GM12873 (cell line): ENCODE measurements around the gene SRD5A1.

Experiments
- TF ChIP-seq, protein P1 (sequence below): IDR thresholded peaks from 2 replicates; pipeline ENCODE4 v1.5.1; 2012; ENCODE audit warnings: low read depth, mild to moderate bottlenecking, moderate library complexity, low read length, control low read depth; ENCODE audit not compliant: insufficient read depth; ENCODE audit errors: missing control alignments

The SRD5A1 gene

GRCh38 chr5:6597557-6597956 is 35.7 kb upstream of the SRD5A1 start:
- TF ChIP-seq, protein P1, sequence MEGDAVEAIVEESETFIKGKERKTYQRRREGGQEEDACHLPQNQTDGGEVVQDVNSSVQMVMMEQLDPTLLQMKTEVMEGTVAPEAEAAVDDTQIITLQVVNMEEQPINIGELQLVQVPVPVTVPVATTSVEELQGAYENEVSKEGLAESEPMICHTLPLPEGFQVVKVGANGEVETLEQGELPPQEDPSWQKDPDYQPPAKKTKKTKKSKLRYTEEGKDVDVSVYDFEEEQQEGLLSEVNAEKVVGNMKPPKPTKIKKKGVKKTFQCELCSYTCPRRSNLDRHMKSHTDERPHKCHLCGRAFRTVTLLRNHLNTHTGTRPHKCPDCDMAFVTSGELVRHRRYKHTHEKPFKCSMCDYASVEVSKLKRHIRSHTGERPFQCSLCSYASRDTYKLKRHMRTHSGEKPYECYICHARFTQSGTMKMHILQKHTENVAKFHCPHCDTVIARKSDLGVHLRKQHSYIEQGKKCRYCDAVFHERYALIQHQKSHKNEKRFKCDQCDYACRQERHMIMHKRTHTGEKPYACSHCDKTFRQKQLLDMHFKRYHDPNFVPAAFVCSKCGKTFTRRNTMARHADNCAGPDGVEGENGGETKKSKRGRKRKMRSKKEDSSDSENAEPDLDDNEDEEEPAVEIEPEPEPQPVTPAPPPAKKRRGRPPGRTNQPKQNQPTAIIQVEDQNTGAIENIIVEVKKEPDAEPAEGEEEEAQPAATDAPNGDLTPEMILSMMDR = no peak

GRCh38 chr5:6598351-6598900 is 34.8 kb upstream of the SRD5A1 start:
- TF ChIP-seq, protein P1 = no peak

DNA sequence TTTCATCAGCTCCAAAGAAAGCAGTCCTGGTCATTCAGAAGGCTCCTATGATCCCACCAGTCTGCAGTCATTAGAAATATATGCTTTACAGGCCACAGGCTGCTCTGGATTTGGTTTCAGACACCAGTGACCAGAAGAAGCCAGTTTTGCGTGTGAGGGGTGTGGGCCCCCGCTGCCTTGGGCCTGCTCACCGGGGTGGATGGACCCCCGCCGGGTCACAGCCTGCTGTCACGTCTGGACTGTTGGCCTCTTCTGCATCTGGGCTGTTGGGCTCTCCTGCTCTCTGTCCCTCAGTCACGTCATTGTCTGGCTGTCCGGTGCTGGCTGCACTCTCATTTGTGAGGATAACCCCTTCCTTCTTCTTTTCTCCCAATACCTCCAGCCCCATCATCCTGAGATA is 33.5 kb upstream of the SRD5A1 start:
- TF ChIP-seq, protein P1 = no peak

- TF ChIP-seq, protein P1 = no peak
These were observed 32.0 kb upstream of the SRD5A1 start for GRCh38 chr5:6601271-6601670.

DNA sequence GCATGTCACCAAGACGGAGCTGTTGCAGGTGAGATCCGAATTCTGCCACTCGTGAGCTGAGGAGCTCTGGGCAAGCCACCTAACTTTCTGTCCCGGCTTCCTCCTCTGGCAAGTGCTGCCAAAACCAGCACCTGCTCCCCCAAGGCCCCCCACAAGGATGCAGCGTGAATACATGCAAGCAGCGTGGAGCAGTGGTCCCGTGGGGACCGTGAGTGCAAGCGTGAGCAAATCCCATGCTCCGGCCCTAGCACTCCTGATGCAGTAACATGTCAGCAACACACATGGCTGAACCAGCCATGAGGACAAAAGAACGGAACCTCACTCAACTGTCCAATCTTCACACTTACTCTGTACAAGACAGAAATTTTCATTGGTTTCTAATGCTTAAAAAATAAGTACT is 31.4 kb upstream of the SRD5A1 start:
- TF ChIP-seq, protein P1 = no peak

DNA sequence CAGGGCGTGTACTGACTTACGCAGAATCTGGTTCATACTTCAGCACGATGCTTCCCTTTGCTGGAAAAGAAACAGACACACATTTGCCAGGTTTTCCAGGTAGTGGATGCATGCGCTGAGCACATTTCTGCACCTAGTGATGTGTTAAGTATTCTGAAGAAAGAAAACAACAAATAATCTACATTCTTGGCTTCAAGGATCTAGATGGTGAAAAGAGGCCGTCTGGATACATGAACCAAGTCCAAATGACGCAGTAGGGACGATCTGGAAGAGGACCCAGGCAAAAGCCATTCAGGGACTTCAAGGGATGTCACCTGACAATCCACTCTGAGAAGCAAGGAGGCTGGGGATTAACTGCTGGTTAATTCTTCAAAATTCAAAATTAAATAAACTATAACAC is 30.8 kb upstream of the SRD5A1 start:
- TF ChIP-seq, protein P1 = no peak

- TF ChIP-seq, protein P1 = no peak
These were observed 29.6 kb upstream of the SRD5A1 start for GRCh38 chr5:6603643-6604042.
